HuH-7 (cell line): Measurements from ENCODE around the gene SH3BP4.

ENCODE experiments used
- DNase-seq: peaks from one replicate; pipeline ENCODE4 v3.0.0; 2011; ENCODE audit warnings: low spot score

SH3BP4 gene

DNA sequence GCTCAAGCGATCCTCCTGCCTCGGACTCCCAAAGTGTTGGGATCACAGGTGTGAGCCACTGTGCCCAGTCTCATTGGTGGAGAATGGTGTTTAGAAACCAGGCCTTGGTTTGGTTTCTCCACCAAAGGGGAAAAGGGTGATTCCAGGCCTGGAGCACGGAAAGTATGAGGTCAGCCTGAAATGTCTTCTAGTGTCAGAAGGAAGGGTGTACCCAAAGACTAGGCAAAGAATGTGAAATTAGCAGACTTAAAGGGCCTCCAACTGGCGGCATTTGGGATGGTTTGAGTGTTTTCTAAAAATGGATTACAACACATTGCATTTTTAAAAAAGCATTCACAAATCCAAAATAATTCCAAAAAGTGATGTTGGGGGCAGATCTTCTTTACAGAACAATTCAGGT lies 139.6 kb downstream of the SH3BP4 start:
- DNase-seq: no peak

DNA sequence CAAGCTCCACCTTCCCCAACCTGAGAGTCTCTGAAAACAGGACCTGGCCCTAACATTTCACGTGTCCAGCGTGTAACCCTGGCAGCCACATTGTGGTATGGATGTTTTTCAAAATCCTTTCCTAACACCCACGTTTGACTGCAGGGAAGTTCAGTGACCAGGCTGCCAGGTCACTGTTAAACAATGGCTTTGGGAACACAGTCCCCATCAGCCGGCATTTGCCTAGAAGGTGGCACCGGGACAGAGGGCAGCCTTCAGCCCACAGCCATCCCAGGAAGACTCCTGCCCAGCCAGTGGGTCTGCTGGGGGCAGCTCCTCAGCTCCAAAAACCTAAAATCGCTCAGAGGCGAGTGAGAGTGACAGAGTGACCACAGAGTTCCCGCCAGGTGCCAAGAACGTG lies 140.2 kb downstream of the SH3BP4 start:
- no peak for DNase-seq

DNA sequence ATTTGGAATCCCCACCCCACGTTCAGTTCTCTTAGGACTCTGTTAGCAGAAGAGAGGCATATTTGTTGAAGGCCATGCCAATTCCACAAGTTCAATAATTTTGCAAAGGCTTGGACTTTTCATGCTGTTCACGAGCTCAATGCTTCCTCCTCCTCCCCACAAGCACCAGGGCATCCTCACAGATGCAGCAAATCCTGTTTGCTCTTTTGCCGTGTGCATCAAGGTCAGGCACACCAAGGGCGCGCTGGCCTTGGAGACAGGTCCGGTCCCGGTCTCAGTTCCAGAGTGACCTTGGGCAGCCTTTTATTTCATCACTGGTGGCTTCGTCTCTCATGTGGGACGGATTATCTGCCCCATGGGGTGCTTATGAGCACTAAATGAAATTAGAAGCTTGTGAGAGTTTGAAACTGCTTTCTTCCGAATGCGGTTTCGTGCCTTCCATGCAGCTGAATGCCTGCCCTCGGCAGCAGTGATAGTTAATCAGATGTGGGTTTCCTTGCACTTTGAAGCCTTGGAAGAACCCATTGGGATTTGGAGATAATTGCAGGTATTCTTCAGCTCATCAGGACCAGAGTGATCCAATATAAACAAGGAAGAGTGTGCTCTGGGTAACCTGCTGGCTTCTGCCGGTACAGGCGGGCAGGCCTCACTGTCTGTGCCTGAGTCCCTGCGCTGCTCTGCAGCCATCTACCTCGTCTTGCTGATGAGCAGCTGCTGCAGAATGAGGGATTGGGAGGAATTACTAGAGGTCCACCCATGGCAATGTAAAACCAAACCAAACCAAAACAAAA lies 140.8 kb downstream of the SH3BP4 start:
- DNase-seq: no peak

- no peak for DNase-seq
These were observed 142.6 kb downstream of the SH3BP4 start for GRCh38 chr2:235094457-235094856.

- no peak for DNase-seq
These were observed 143.8 kb downstream of the SH3BP4 start for GRCh38 chr2:235095569-235095968.

- no peak for DNase-seq
These were observed 144.6 kb downstream of the SH3BP4 start for GRCh38 chr2:235096447-235096846.

DNA sequence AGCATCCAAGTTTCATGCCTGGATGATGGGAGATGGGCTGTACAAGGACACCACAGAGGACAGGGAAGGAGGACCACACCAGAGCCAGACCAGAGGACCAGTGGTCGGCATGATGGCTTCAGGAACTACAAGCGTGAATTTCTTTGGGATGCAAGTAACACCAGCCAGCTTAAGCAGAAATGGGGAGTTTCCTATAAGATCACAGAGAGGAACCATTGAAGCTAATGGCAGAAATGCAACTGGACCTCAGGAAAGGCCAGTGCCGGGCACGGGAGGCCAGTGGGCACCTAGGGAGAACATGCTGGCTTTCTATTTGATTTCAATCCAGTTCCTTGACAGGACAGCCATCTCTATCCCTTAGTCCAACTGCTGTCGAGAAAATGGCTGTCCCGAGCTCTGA lies 145.4 kb downstream of the SH3BP4 start:
- DNase-seq: no peak

GRCh38 chr2:235098269-235098668 lies 146.5 kb downstream of the SH3BP4 start:
- DNase-seq: no peak

GRCh38 chr2:235098736-235099494 lies 147.1 kb downstream of the SH3BP4 start:
- DNase-seq: no peak

DNA sequence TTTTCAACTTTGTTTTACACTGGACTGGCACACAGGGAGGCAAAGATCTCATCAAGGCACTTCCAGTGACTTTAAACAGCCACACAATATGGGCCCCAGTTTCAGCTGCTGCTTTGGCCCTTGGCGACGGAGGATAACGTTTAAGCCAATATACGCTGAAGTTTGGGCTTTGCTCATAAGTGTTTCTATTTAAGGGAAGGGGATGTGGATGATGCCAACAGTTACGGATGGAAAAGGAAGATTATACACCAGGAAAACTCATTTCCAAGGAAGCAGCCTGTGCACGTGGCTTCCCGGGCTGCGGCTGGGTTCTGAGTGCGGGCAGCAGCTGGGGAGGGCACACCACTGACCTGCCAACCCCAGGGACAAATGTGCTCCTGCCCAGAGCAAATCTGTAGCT lies 151.1 kb downstream of the SH3BP4 start:
- no peak for DNase-seq
